ENCODE measurements around the gene IMPA2. TPM values are rescaled to one million over a fixed set of nuclear protein-coding genes. Genes with fewer than 3 reads are reported as not detected.

Gene IMPA2
- total and polyA plus RNA-seq, 2 donors (not counting 1 experiment from before 2014, with no cell fraction given) = 3.8 to 23.0 TPM

- no peak overlapping the region for H2AFZ ChIP-seq (ENCODE audit: low read length)
- H3K27me3 ChIP-seq (ENCODE audit: control insufficient read depth, insufficient read depth, low read length) = no peaks in the 10 kb centered on the region
- H3K36me3 ChIP-seq (ENCODE audit: control insufficient read depth, insufficient read depth, low read length) = no peaks in the 10 kb centered on the region
- H4K20me1 ChIP-seq (ENCODE audit: control insufficient read depth, extremely low read depth, insufficient read depth, low read length) = no peaks in the 10 kb centered on the region
- no peak overlapping the region for H3K4me2 ChIP-seq (ENCODE audit: extremely low read depth, insufficient read depth, low read length)
- no peaks in the 10 kb centered on the region for H3K4me1 ChIP-seq (ENCODE audit: control insufficient read depth, extremely low read depth, insufficient read depth, low read length)
- no peaks in the 10 kb centered on the region for H3K79me2 ChIP-seq (ENCODE audit: control insufficient read depth, insufficient read depth, low read length)
- no peak overlapping the region for H3K9ac ChIP-seq (ENCODE audit: insufficient read depth, low read length)
- no peak overlapping the region for H3K27ac ChIP-seq (ENCODE audit: insufficient read depth, low read length)
- no peaks in the 10 kb centered on the region for H3K9me3 ChIP-seq (ENCODE audit: control insufficient read depth, insufficient read depth, low read depth, low read length)
- no peak for TF ChIP-seq EZH2 (IDR thresholded peaks at IDR 0.05; ENCODE audit: low read length, missing control alignments)
- TF ChIP-seq CTCF (conservative IDR thresholded peaks at IDR 0.05 in 1 of 2, IDR thresholded peaks at IDR 0.05 in 1 of 2; ENCODE audit: low read depth in 1 of 2, low read length in 2 of 2) = no peak
- no peak for DNase-seq (ENCODE audit: low read depth in 2 of 2)
- H3K4me3 ChIP-seq (replicated peaks in 1 of 4; ENCODE audit: control extremely low read depth in 1 of 4, insufficient read depth in 1 of 4, low read depth in 3 of 4, low read length in 4 of 4) = no peak overlapping the region
These were observed 6.5 kb upstream of the IMPA2 start for GRCh38 chr18:11974741-11975325.

GRCh38 chr18:11975723-11976122, 5.6 kb upstream of the IMPA2 start:
- H3K27ac ChIP-seq (ENCODE audit: insufficient read depth, low read length) = no peak overlapping the region
- no peak overlapping the region for H3K4me2 ChIP-seq (ENCODE audit: extremely low read depth, insufficient read depth, low read length)
- TF ChIP-seq CTCF (conservative IDR thresholded peaks at IDR 0.05 in 1 of 2, IDR thresholded peaks at IDR 0.05 in 1 of 2; ENCODE audit: low read depth in 1 of 2, low read length in 2 of 2) (no peak), EZH2 (IDR thresholded peaks at IDR 0.05; ENCODE audit: low read length, missing control alignments) (no peak)

GRCh38 chr18:11976315-11977152, 4.8 kb upstream of the IMPA2 start:
- Histone ChIP-seq H2AFZ (ENCODE audit: low read length) (no peak overlapping the region), H3K36me3 (ENCODE audit: control insufficient read depth, insufficient read depth, low read length) (no peaks in the 10 kb centered on the region), H3K4me2 (ENCODE audit: extremely low read depth, insufficient read depth, low read length) (no peak overlapping the region), H3K79me2 (ENCODE audit: control insufficient read depth, insufficient read depth, low read length) (no peaks in the 10 kb centered on the region), H4K20me1 (ENCODE audit: control insufficient read depth, extremely low read depth, insufficient read depth, low read length) (no peaks in the 10 kb centered on the region), H3K27me3 (ENCODE audit: control insufficient read depth, insufficient read depth, low read length) (no peaks in the 10 kb centered on the region), H3K9me3 (ENCODE audit: control insufficient read depth, insufficient read depth, low read depth, low read length) (no peaks in the 10 kb centered on the region), H3K4me1 (ENCODE audit: control insufficient read depth, extremely low read depth, insufficient read depth, low read length) (no peaks in the 10 kb centered on the region), H3K4me3 (replicated peaks in 1 of 4; ENCODE audit: control extremely low read depth in 1 of 4, insufficient read depth in 1 of 4, low read depth in 3 of 4, low read length in 4 of 4) (no peak overlapping the region), H3K9ac (ENCODE audit: insufficient read depth, low read length) (no peak overlapping the region), H3K27ac (ENCODE audit: insufficient read depth, low read length) (no peak overlapping the region)
- TF ChIP-seq EZH2 (IDR thresholded peaks at IDR 0.05; ENCODE audit: low read length, missing control alignments) (no peak), CTCF (conservative IDR thresholded peaks at IDR 0.05 in 1 of 2, IDR thresholded peaks at IDR 0.05 in 1 of 2; ENCODE audit: low read depth in 1 of 2, low read length in 2 of 2) (no peak)
- DNase-seq (ENCODE audit: low read depth in 2 of 2) = peak; percentile 39 to 80

More at GRCh38 chr18:11975723-11976122, 5.6 kb upstream of the IMPA2 start:
- H2AFZ ChIP-seq (ENCODE audit: low read length) = no peak overlapping the region
- H3K9ac ChIP-seq (ENCODE audit: insufficient read depth, low read length) = no peak overlapping the region
- no peaks in the 10 kb centered on the region for H3K79me2 ChIP-seq (ENCODE audit: control insufficient read depth, insufficient read depth, low read length)
- DNase-seq (ENCODE audit: low read depth in 2 of 2) = no peak
- no peaks in the 10 kb centered on the region for H3K4me1 ChIP-seq (ENCODE audit: control insufficient read depth, extremely low read depth, insufficient read depth, low read length)
- no peaks in the 10 kb centered on the region for H4K20me1 ChIP-seq (ENCODE audit: control insufficient read depth, extremely low read depth, insufficient read depth, low read length)
- no peaks in the 10 kb centered on the region for H3K36me3 ChIP-seq (ENCODE audit: control insufficient read depth, insufficient read depth, low read length)
- no peaks in the 10 kb centered on the region for H3K9me3 ChIP-seq (ENCODE audit: control insufficient read depth, insufficient read depth, low read depth, low read length)
- no peaks in the 10 kb centered on the region for H3K27me3 ChIP-seq (ENCODE audit: control insufficient read depth, insufficient read depth, low read length)
- no peak overlapping the region for H3K4me3 ChIP-seq (replicated peaks in 1 of 4; ENCODE audit: control extremely low read depth in 1 of 4, insufficient read depth in 1 of 4, low read depth in 3 of 4, low read length in 4 of 4)

Measured in fibroblast of lung (primary cell).